ENCODE data around the gene CEP44.
A peak's percentile ranks its signal among the peaks of the same experiment; 100 is the strongest.
"Not testable (repeated sequence)": the region's sequence is repeated elsewhere in the genome, so short reads cannot be mapped to it uniquely, and the experiment has no call there.

The CEP44 gene

DNA sequence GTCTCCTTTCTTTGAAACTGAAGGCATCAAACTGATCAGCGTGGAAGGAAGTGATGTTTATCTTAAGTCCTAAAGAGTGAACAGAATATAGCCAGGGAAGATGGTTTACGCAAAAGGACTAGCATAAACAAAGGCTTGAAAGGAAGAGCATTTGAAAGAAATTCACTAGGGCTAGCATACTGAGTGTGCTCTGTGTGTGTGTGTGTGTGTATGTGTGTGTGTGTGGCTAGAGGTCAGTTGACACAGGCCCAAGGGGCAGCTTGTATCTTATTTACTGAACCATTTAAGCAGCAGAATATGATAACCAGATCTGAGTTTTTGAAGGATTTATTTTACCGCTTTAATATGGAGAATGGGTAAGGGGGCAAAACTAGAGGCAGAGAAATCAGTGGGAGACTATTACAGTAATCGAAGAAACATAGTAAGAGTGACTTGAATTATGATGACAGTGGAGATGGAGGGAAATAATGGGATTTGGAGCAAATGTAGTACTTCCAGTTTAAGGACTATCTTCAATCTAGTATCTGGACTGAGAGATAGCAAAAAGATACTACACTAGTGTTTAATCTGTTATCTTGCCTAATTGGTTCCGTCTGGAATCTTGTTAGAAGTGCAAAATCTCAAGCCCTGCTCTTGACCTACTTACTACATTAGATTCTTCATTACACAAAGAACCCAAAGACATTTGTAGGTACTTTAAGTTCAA, 36.9 kb downstream of the CEP44 start:
- FAIRE-seq = no peak
- no peak for DNase-seq (ENCODE audit: low spot score)

DNA sequence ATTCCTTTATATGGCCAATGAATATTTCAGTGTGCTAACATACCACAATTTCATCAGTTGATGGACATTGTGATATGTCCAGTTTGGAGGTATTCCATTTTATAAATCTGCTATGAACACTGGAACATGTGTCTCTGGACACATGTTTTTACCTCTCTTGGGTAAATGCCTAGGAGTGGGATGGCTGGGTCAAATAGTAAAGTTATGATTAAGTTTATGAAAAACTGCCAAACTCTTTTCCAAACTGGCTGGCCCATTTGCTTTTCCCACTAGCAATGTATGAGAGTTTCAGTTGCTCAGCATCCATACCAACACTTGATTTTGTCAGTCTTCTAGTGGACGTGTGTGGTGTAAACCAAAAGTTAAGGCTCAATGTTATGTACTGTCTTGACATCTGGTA, 40.5 kb downstream of the CEP44 start:
- DNase-seq (ENCODE audit: low spot score) (no peak), FAIRE-seq (no peak)

DNA sequence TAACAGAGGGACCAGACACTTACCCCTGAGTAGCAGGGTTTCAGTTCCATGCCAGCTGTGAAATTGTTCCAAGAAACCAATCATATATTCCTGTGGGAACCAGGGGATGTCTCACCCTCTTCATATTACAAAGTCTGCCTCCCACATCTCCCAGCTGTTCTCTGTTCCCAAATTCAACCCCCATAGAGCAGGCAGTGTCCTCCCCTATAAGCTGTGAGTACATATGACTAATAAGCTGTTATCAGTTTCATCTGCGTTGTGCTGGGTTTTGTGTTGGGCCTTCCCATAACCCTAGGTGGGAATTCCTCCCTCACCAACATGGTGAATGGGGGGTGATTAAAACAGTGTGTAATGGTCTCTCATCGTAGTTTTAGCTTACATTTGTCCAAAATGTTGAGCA, 41.0 kb downstream of the CEP44 start:
- DNase-seq (ENCODE audit: low spot score) (no peak), FAIRE-seq (no peak)

DNA sequence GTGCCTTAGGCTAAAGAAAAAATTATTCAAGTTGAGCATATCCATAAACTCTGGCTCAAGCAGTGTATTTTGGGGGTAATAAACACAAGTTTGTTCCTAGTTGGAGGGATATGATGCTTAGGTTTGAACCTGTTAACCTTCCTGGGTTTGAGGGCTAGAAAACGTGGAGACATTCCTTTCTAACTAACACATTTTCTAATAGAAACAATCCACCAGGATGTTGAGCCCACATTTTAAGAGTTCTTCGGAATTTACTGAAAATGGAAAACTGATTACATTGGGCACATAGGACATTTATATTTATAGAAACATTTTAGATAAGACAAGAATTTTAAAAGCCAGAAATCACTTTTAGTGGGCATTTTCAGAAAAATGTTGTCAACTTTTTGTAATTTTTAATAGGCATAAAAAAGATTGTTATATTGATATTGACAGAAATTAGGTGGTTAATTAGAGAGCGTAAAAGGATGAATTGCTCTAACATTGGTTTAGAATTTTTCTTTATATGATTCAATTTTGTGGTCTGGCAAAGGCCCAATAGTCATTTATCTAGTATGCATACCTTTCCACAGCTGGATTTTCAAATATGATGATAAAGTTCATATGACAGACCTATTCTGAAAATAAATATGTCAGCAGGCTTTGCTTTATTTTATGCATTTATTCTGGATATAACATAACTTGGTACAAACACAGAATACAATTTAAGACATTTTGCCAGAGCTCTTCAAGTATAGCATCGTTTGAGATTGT, 49.2 kb downstream of the CEP44 start:
- no peak for FAIRE-seq

DNA sequence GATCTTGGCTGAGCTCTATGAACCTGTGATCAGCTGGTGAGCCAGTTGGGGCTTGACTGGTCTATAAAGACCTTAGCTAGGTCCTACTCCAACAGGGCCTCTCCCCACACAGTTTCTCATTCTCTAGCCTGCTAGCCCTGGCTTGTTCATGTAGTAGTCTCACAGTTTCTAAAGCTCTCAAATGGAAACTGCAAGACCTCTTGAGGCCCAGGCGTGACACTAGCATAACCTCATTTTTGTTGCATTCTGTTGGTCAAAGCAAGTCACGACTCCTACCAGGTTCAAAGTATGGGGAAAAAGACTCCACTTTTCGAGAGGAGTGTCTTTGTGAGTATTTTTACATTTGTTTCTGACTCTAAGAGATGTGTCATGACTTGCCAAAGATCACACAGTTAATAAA, 50.9 kb downstream of the CEP44 start:
- FAIRE-seq = no peak
- DNase-seq (ENCODE audit: low spot score) = no peak

More for the DNA sequence above, 49.2 kb downstream of the CEP44 start:
- DNase-seq (ENCODE audit: low spot score) = no peak

DNA sequence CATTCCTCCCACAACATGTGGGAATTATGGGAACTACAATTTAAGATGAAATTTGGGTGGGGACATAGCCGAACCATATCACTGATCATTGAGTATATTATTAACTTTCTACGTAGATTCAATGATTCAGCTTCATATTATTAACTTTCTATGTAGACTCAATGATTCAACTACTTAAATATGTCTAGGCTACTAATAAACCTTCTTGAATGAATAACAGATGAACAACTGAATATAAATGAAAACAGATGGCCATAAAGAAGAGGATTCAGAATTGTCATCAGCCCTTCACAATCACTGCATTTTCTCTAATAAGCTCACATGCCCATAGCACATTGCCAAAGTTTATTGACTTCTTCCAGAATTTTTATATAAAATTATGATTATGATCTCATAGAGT, 57.0 kb downstream of the CEP44 start:
- FAIRE-seq = no peak
- DNase-seq (ENCODE audit: low spot score) = no peak

DNA sequence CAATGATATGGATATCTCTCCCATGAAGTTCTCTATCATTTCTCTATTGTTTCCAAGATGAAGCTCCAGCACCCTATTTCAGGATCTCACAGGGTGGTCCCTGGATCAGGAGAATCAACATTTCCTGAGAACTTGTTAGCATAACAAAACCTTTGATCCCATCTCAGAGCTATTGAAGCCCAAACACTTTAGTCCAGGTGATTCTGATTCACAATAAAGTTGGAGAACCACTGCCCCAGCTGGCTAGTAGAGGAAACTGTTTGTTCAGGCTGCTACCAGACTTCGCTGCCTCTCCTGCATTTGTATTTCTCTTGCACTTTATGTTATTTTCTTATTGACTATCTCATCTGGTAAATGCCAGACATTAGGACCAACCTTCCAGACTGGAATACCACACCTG, 65.4 kb downstream of the CEP44 start:
- no peak for DNase-seq (ENCODE audit: low spot score)
- no peak for FAIRE-seq

DNA sequence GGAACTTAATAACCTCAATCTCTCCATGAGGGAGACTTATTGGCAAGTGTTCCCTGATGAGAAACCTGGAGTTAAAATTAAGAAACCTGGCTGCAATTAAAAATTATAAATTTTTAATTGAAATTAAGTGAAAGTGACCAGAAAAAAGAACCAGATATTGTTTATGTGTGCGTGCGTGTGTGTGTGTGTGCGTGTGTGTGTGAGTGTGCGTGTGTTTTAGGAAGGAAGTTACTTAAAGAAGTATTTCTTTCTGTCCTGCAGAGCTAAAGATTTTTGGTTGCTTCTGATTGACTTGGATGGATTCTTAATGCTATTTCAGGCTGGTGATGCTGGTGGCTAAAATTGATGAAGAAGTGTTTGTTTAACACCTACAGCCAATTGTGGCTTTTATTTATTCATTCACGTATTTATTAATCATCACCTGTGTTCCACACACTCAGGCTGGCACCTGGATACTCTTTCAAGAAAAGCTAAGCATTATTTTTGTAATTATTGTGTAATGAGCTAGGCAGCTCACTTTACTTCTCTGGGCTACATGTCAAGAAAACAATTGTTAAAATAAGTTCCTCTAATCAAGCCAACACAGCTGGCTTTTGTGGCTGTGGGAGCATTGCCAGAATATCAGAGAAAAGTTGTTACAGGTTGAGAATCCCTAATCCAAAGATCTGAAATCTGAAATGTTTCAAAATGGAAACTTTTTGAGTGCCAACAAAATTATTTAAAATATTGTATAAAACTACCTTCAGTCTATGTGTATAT, 68.5 kb downstream of the CEP44 start:
- DNase-seq (ENCODE audit: low spot score) (no peak), FAIRE-seq (no peak)

DNA sequence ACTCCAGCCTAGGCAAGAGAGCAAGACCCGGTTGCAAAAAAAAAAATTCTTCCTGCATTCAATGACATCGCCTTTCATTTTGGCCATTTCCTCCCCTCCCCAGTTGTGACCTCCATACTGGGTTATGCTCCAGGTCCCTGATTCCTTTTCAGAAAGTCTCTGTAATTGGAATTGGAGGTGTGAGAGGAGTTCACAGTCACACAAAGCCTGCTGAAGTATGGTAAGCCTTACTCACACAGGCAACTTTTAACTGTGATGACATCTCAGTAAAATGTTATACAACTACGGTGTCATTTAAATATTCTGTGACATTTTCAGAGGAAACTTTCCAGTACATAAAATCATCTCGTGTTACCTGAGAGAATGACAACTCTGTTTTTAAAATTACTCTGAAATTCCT, 73.6 kb downstream of the CEP44 start:
- no peak for DNase-seq (ENCODE audit: low spot score)
- no peak for FAIRE-seq

DNA sequence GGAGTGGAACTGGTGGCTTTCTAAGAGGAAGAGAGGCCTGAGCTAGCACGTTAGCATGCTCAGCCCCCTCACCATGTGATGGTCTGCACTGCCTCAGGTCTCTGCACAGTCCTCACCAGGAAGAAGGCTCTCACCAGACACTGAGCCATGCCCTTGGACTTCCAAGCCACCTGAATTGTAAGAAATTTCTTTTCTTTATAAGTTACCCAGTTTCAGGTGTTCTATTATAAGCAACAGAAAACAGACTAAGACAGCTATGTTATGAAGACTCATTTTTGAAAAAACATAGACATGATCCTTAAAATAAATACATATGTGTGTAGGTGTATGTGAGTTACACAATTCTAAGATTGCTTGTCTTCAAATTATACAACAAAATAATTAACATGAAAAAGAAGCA, 74.7 kb downstream of the CEP44 start:
- FAIRE-seq (no peak), DNase-seq (ENCODE audit: low spot score) (no peak)

DNA sequence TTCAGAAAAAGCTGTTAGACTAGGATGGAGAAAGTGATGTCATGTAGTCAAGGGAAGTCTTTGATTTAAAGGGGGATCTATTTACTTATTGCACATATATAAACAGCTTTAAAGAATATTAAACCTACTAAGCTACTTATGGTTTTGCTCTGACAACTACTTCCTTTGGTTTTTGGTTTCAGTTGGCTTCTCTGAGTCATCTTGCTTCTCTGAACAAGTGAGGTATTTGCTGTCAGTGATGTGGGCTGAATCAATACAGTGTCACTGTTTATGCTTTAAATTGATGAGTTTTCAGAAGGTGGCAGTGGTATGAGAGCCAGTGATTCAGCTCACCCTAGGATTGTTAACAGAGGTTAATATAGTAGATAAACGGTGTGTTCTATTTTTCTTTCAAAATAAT, 75.1 kb downstream of the CEP44 start:
- FAIRE-seq = no peak

DNA sequence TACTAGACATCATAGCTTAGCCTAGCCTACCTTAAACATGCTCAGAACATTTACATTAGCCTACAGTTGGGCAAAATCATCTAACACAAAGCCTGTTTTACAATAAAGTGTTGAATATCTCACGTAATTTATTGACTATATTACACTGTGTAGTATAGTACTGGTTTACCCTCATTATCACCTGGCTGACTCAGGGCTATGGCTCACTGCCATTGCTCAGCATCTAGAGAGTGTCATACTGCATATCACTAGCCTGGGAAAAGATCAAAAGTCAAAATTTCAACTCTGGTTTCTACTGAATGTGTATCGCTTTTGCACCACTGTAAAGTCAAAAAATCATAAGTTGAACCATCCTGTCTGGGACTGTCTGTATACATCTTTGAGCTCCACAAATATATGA, 78.6 kb downstream of the CEP44 start:
- FAIRE-seq = no peak
- no peak for DNase-seq (ENCODE audit: low spot score)

More for the DNA sequence above, 75.1 kb downstream of the CEP44 start:
- DNase-seq (ENCODE audit: low spot score) = peak; percentile 32

DNA sequence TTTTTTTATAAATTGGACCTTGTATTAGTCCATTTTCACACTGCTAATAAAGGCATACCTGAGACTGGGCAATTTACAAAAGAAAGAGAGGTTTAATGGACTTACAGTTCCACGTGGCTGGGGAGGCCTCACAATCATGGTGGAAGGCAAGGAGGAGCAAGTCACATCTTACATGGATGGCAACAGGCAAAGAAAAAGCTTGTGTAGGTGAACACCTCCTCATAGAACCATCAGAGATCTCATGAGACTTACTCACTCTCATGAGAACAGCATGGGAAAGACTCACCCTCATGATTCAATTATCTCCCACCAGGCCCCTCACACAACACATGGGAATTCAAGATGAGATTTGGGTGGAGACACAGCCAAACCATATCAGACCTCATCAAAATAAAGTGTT, 80.1 kb downstream of the CEP44 start:
- not testable (repeated sequence) for FAIRE-seq

DNA sequence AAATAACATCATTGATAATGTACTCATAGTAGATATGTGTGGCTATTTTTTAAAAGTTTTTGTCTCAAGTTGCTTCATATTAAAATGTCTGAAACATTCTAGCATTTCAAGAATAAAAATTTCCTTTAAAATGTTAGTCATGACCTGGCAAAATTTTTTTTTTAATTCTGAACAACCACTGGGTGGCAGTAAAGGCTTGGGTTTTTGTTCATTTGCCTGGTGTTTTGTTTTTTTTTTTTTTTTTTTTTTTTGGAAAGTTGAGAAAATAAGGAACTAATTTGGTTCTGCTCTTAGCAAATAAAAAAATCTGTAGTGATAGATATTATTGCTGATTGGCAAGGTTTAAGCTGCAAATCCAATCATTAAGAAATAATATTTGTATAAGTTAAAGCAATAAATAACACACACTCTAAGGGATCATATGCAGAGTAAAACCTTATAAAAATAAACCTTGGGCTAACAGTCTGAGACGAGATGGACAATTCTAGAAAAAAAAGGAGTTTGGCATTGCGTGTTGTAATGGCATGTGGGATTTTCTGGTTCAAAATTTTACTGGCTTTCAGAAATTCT, 81.4 kb downstream of the CEP44 start:
- FAIRE-seq (no peak), DNase-seq (ENCODE audit: low spot score) (peak; percentile 16)

More for the DNA sequence above, 80.1 kb downstream of the CEP44 start:
- DNase-seq (ENCODE audit: low spot score) = not testable (repeated sequence)

DNA sequence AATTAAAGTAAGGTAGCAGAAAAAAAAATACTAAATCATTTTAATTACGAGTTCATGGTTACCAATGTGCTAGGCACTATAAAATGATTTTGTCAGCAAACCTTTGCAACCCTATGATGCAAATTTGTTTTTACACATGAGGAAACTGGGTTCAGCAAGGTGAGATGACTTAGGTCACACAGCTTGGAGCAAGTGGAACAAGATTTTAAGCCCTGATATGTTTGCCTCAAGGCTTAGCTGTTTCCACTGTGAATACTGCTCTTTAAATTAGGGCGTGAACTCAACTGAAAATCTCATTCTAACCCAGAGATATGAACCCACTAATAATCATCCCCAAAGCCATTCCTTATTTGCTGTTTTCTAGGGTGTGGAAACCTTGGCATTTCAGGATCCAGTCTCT, 86.3 kb downstream of the CEP44 start:
- FAIRE-seq = no peak
- DNase-seq (ENCODE audit: low spot score) = no peak

DNA sequence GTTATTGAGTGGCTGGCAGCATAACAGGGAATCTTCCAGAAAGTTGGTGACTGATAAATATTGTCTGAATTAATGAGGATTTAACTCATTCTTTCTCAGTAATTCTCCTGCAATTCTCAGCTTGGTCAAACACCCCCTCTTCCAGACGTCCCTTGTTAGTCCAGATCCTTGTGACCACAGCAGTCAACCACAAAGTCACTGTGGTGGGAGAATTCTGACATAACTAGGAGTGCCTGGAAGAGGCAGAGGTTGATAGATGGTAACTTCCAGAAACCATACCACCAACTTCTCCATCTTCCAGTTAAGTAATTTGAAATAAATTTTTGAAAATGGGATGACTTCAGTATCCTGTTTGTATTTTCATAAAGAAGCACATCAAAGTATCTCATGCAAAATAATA, 90.1 kb downstream of the CEP44 start:
- DNase-seq (ENCODE audit: low spot score) = no peak
- FAIRE-seq = no peak

DNA sequence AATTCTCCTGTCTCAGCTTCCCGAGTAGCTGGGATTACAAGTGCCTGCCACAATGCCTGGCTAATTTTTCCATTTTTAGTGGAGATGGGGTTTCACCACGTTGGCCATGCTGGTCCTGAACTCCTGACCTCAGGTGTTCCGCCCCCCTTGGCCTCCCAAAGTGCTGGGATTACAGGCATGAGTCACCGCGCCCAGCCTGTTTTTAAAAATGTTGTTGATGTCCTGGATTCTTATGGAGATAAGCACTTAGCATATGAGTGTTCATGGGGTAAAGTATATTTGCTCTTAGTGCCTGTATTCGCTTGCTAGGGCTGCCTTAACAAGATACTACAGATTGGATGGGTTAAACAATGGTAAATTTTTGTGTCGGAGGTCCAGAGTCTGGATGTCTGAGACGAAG, 91.7 kb downstream of the CEP44 start:
- no peak for DNase-seq (ENCODE audit: low spot score)
- FAIRE-seq = no peak

DNA sequence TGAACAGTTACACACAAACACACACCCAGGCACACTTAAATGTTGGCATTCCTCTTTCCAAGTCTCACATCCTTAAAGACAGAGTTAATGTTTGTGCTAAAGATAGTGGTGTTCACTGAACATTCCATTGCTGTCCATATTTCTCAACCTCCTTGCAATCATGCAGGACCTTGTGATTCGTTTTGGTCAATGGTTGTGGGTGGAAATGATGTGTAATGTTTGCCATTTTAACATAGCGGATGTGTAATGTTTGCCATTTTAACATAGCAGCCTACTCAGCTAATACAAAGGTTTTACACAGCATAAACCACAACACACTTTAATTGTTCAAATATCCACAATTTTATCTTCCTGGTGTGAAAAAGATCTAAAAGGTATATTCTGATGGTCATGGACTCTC, 93.9 kb downstream of the CEP44 start:
- FAIRE-seq (no peak), DNase-seq (ENCODE audit: low spot score) (no peak)

DNA sequence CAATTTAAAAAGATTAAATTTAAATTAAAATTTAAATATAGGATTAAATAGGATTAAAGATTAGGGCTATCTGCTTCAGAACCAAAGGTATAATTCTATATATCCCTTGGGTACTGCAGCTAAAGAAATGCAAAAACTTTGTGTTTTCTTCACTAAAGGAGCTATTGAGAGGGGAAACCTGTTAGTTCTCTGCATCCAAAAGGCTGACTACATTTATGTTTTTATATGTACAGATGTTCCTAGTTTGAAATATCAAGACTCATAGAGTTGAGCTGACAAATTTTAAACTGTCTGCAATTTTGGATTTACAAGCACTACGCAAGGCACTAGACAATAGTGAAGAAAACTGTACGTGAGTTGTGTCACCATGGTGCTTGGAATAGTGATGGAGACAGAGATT, 95.2 kb downstream of the CEP44 start:
- FAIRE-seq = no peak

DNA sequence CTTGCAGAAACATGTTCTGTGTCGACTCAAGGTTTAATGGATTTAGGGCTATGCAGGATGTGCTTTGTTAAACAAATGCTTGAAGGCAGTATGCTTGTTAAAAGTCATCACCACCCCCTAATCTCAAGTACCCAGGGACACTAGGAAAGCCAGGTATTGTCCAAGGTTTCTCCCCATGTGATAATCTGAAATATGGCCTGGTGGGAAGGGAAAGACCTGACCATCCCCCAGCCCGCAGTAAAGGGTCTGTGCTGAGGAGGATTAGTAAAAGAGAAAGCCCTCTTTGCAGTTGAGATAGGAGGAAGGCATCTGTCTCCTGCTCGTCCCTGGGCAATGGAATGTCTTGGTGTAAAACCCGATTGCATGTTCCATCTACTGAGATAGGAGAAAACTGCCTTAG, 96.5 kb downstream of the CEP44 start:
- FAIRE-seq = not testable (repeated sequence)

More for the DNA sequence above, 95.2 kb downstream of the CEP44 start:
- DNase-seq (ENCODE audit: low spot score) = no peak

DNA sequence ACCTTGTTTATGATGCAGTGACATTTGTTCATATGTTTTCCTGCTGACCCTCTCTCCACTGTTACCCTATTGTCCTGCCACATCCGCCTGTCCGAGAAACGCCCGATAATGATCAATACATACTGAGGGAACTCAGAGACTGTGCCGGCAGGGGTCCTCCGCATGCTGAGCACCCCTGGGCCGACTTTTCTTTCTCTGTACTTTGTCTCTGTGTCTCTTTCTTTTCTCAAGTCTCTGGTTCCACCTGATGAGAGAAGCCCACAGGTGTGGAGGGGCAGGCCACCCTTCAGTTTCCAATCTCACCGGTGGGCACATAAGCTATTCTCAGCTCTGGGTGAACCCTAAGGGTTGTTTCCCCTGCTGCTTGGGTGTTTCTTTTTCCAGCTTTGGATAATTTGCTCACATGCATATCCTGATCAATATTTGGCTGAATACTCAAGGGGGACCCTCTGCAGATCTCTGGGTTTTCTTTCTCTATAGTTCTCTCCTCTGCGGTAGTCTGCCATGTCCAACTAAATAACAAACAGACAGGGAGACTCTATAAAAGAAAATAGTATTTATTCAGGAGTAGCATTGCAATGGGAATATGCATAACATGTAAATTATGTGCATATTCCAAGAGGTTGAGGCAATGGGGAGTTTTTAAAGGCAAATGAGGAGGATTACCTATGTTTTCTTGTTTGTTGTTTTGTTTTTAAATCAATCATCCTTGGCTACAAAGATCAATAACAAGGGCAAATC, 97.2 kb downstream of the CEP44 start:
- FAIRE-seq (no peak), DNase-seq (ENCODE audit: low spot score) (no peak)

More for the DNA sequence above, 96.5 kb downstream of the CEP44 start:
- not testable (repeated sequence) for DNase-seq (ENCODE audit: low spot score)

Data from urothelium cell line (cell line).